Vagina (tissue), 2 donors: ENCODE measurements around the gene SYCE3. TPM values are rescaled to one million over a fixed set of nuclear protein-coding genes. Genes with fewer than 3 reads are reported as not detected.

ENCODE experiments used
- DNase-seq, 2 donors: peaks; one replicate each; pipeline ENCODE4 v3.0.0-alpha.2; 2017; ENCODE audit errors: extremely low spot score in 2 of 2
- H3K27ac ChIP-seq: fragments of 200-600 bp; sonication (generic); one replicate; pipeline ENCODE4 v1.5.1; 2019
- H3K27me3 ChIP-seq: fragments of 200-600 bp; sonication (generic); one replicate; pipeline ENCODE4 v1.5.1; 2019
- H3K36me3 ChIP-seq, 2 donors: fragments of 200-600 bp; sonication (generic); one replicate each; pipeline ENCODE4 v1.5.1; 2017 to 2019
- H3K4me1 ChIP-seq: fragments of 200-600 bp; sonication (generic); one replicate; pipeline ENCODE4 v1.5.1; 2019
- H3K4me3 ChIP-seq, 2 donors: fragments of 200-600 bp; sonication (generic); 1 replicate in 1 of 2; 2 replicates in 1 of 2; pipeline ENCODE4 v1.5.1; 2016 to 2019
- H3K9me3 ChIP-seq: fragments of 200-600 bp; sonication (generic); one replicate; pipeline ENCODE4 v1.5.1; 2019
- CTCF ChIP-seq, 3 experiments: fragments of 450-650 bp in 2 of 3; fragments of 200-600 bp in 1 of 3; sonication (generic) in 1 of 3; IDR thresholded peaks; one replicate each; pipeline ENCODE4 v1.5.1; 2017 to 2019; ENCODE audit warnings: antibody characterized with exemption in 3 of 3, mild to moderate bottlenecking in 2 of 3, moderate library complexity in 2 of 3
- POLR2A ChIP-seq, 2 donors: fragments of 450-650 bp; IDR thresholded peaks; one replicate each; pipeline ENCODE4 v1.6.1; 2017; ENCODE audit warnings: antibody characterized with exemption in 2 of 2, mild to moderate bottlenecking in 2 of 2, moderate library complexity in 2 of 2
- POLR2AphosphoS5 ChIP-seq, 2 donors: sonication (generic); formaldehyde crosslinking; IDR thresholded peaks; one replicate each; pipeline ENCODE4 v1.9.0; 2017; ENCODE audit warnings: antibody characterized with exemption in 2 of 2, mild to moderate bottlenecking in 2 of 2, low read depth in 1 of 2; ENCODE audit not compliant: insufficient read depth in 1 of 2
- intact Hi-C: fragments of 100-400 bp; cut with DNase I; formaldehyde crosslinking; loops from one replicate; pipeline ENCODE4 v1.15.1; 2023
- total RNA-seq: library from RNA; depleted of rRNA; stranded (reverse); fragments of >200 nt; gene quantifications from one replicate; pipeline ENCODE4 v1.2.3, GENCODE V29; 2016

The SYCE3 gene
- total RNA-seq, 1 donor from 2014 or later: not detected

GRCh38 chr22:50570861-50571260 lies 8.1 kb upstream of the SYCE3 start:
- intact Hi-C loops: no loop called here
- H3K36me3 ChIP-seq: peaks cover 0 to 9% of the 10 kb centered on the region in 2 donors
- DNase-seq: no peak
- no peak for TF ChIP-seq CTCF (IDR thresholded peaks at IDR 0.05)
- TF ChIP-seq POLR2A (IDR thresholded peaks at IDR 0.05): no peak
- no peak for TF ChIP-seq POLR2AphosphoS5 (IDR thresholded peaks at IDR 0.05; ENCODE audit: insufficient read depth in 1 of 2, low read depth in 1 of 2)
- no peaks in the 10 kb centered on the region for H3K9me3 ChIP-seq
- H3K4me1 ChIP-seq: no peaks in the 10 kb centered on the region
- no peak overlapping the region for H3K27ac ChIP-seq
- no peaks in the 10 kb centered on the region for H3K27me3 ChIP-seq
- no peak overlapping the region for H3K4me3 ChIP-seq

GRCh38 chr22:50569896-50570535 lies 7.3 kb upstream of the SYCE3 start:
- H3K36me3 ChIP-seq: peaks cover 0 to 9% of the 10 kb centered on the region in 2 donors
- no peaks in the 10 kb centered on the region for H3K4me1 ChIP-seq
- no peak overlapping the region for H3K4me3 ChIP-seq
- H3K27me3 ChIP-seq: no peaks in the 10 kb centered on the region
- intact Hi-C loops: no loop called here
- no peak for DNase-seq
- H3K27ac ChIP-seq: no peak overlapping the region
- TF ChIP-seq POLR2A (IDR thresholded peaks at IDR 0.05) (no peak), CTCF (IDR thresholded peaks at IDR 0.05) (no peak), POLR2AphosphoS5 (IDR thresholded peaks at IDR 0.05; ENCODE audit: insufficient read depth in 1 of 2, low read depth in 1 of 2) (no peak)
- no peaks in the 10 kb centered on the region for H3K9me3 ChIP-seq

- H3K27ac ChIP-seq: no peak overlapping the region
- H3K36me3 ChIP-seq: peaks cover 0 to 9% of the 10 kb centered on the region in 2 donors
- peaks cover under 1% of the 10 kb centered on the region for H3K4me1 ChIP-seq
Measured at GRCh38 chr22:50569041-50569459, 6.3 kb upstream of the SYCE3 start.

GRCh38 chr22:50568626-50569025 lies 5.9 kb upstream of the SYCE3 start:
- Histone ChIP-seq H3K36me3 (peaks cover 0 to 9% of the 10 kb centered on the region in 2 donors), H3K4me3 (no peak overlapping the region)
- intact Hi-C loops: no loop called here

More at GRCh38 chr22:50569041-50569459, 6.3 kb upstream of the SYCE3 start:
- intact Hi-C loops: no loop called here
- no peaks in the 10 kb centered on the region for H3K9me3 ChIP-seq
- H3K27me3 ChIP-seq: no peaks in the 10 kb centered on the region
- no peak for TF ChIP-seq POLR2AphosphoS5 (IDR thresholded peaks at IDR 0.05; ENCODE audit: insufficient read depth in 1 of 2, low read depth in 1 of 2)
- no peak for TF ChIP-seq CTCF (IDR thresholded peaks at IDR 0.05)
- no peak for TF ChIP-seq POLR2A (IDR thresholded peaks at IDR 0.05)
- DNase-seq: peak in 1 of 2 donors; percentile 70
- no peak overlapping the region for H3K4me3 ChIP-seq

More at GRCh38 chr22:50568626-50569025, 5.9 kb upstream of the SYCE3 start:
- TF ChIP-seq CTCF (IDR thresholded peaks at IDR 0.05) (no peak), POLR2A (IDR thresholded peaks at IDR 0.05) (no peak), POLR2AphosphoS5 (IDR thresholded peaks at IDR 0.05; ENCODE audit: insufficient read depth in 1 of 2, low read depth in 1 of 2) (no peak)
- Histone ChIP-seq H3K27me3 (no peaks in the 10 kb centered on the region), H3K27ac (no peak overlapping the region), H3K9me3 (no peaks in the 10 kb centered on the region), H3K4me1 (peaks cover 5% of the 10 kb centered on the region)
- no peak for DNase-seq
